ENCODE data around the gene P3H2. TPM values are rescaled to one million over a fixed set of nuclear protein-coding genes. Genes with fewer than 3 reads are reported as not detected.

P3H2 gene
- total and polyA plus RNA-seq, 9 of the 15 experiments (the other 6 are each of a cell fraction or from before 2014, with no cell fraction given), result 0.04 to 0.26 (median 0.22) TPM; not detected in 6

DNA sequence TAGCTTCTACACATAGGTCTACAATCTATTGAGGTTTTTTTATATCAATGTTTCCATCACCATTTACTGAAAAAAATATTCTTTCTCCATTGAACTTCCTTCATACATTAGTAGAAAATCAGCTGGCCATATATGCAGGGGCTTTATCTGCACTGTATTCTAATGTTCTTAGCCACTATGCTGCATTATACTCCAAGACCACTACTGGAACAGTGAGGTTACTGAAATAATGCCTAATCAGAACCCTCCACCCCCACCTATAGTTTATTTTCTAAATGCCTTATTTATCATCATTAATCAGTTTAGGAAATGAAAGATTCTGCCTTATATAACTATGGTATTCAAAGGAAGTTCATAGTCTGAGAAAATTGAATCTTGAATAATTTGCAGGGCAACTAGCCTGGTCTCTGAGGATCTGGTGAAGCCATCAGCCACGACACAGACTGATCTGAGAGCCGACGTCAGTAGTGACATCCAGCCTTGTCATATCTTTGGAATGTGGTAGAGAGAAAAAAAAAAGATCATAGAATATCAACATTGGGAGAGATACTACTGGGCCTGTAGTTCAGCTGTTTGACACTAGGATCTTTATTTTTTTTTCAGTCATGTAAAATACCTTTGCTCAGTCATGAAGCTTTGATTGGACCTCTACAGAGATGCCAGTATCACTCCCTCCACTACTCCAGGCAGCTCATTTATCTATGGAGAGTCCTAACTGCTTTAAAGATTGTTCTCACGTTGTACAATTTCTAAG is 66.6 kb downstream of the P3H2 start:
- Histone ChIP-seq H3K79me2 (ENCODE audit: control insufficient read depth, insufficient read depth, low read length) (no peaks in the 10 kb centered on the region), H3K4me3 (no peak overlapping the region), H4K20me1 (replicated peaks; ENCODE audit: control insufficient read depth, insufficient read depth, low read length) (no peaks in the 10 kb centered on the region), H3K36me3 (ENCODE audit: control insufficient read depth, insufficient read depth, low read length) (no peaks in the 10 kb centered on the region), H3K27ac (ENCODE audit: extremely low read depth, low read depth, low read length) (no peak overlapping the region), H3K9ac (ENCODE audit: insufficient read depth in 1 of 2, low read depth in 2 of 2, low read length in 2 of 2) (no peak overlapping the region), H3K4me1 (replicated peaks in 1 of 2; ENCODE audit: control insufficient read depth in 2 of 2, insufficient read depth in 2 of 2, low read length in 2 of 2) (no peaks in the 10 kb centered on the region), H3K9me3 (replicated peaks; ENCODE audit: control insufficient read depth, insufficient read depth, low read depth, low read length) (no peaks in the 10 kb centered on the region), H3K27me3 (ENCODE audit: control insufficient read depth in 2 of 2, insufficient read depth in 2 of 2, low read length in 2 of 2) (no peaks in the 10 kb centered on the region), H3K9me1 (ENCODE audit: control insufficient read depth, insufficient read depth, low read length) (no peaks in the 10 kb centered on the region), H3K4me2 (ENCODE audit: insufficient read depth, low read length) (no peak overlapping the region), H2AFZ (ENCODE audit: low read depth, low read length) (no peak overlapping the region)
- FAIRE-seq, result no peak
- no TSS peak for BruUV-seq (replicated peaks)
- no peak for DNase-seq (ENCODE audit: extremely low read depth in 1 of 4, low spot score in 3 of 4)
- CTCF ChIA-PET (ENCODE audit: low intra/inter-chr PET ratio), result no interaction called here
- intact Hi-C loops (cut with micrococcal nuclease) (no loop called here), in situ Hi-C loops (cut with MboI) (no loop called here)
- ATAC-seq, result no peak
- POLR2A ChIA-PET, result no interaction called here
- 0% methylated on average over 4 of the region's 4 CpGs for WGBS (ENCODE audit: insufficient coverage, low coverage, missing lambda C conversion rate)
- no peak for TF ChIP-seq KLF1 (tag; IDR thresholded peaks at IDR 0.05)
- TF ChIP-seq CBX2 (IDR thresholded peaks at IDR 0.05; ENCODE audit: insufficient read depth, low read length, poor library complexity, severe bottlenecking), result no peak
- TF ChIP-seq TCF3 (CRISPR knock-in tag; IDR thresholded peaks at IDR 0.05), result no peak
- TF ChIP-seq NFE2 (IDR thresholded peaks at IDR 0.05; ENCODE audit: low read depth), result no peak
- no peak for TF ChIP-seq ZNF175 (CRISPR knock-in tag; IDR thresholded peaks at IDR 0.05; ENCODE audit: low read depth)
- no peak for TF ChIP-seq ZC3H11A (IDR thresholded peaks at IDR 0.05; ENCODE audit: low read depth, low read length)
- TF ChIP-seq, protein P1, sequence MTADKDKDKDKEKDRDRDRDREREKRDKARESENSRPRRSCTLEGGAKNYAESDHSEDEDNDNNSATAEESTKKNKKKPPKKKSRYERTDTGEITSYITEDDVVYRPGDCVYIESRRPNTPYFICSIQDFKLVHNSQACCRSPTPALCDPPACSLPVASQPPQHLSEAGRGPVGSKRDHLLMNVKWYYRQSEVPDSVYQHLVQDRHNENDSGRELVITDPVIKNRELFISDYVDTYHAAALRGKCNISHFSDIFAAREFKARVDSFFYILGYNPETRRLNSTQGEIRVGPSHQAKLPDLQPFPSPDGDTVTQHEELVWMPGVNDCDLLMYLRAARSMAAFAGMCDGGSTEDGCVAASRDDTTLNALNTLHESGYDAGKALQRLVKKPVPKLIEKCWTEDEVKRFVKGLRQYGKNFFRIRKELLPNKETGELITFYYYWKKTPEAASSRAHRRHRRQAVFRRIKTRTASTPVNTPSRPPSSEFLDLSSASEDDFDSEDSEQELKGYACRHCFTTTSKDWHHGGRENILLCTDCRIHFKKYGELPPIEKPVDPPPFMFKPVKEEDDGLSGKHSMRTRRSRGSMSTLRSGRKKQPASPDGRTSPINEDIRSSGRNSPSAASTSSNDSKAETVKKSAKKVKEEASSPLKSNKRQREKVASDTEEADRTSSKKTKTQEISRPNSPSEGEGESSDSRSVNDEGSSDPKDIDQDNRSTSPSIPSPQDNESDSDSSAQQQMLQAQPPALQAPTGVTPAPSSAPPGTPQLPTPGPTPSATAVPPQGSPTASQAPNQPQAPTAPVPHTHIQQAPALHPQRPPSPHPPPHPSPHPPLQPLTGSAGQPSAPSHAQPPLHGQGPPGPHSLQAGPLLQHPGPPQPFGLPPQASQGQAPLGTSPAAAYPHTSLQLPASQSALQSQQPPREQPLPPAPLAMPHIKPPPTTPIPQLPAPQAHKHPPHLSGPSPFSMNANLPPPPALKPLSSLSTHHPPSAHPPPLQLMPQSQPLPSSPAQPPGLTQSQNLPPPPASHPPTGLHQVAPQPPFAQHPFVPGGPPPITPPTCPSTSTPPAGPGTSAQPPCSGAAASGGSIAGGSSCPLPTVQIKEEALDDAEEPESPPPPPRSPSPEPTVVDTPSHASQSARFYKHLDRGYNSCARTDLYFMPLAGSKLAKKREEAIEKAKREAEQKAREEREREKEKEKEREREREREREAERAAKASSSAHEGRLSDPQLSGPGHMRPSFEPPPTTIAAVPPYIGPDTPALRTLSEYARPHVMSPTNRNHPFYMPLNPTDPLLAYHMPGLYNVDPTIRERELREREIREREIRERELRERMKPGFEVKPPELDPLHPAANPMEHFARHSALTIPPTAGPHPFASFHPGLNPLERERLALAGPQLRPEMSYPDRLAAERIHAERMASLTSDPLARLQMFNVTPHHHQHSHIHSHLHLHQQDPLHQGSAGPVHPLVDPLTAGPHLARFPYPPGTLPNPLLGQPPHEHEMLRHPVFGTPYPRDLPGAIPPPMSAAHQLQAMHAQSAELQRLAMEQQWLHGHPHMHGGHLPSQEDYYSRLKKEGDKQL (CRISPR knock-in tag; IDR thresholded peaks at IDR 0.05; ENCODE audit: borderline replicate concordance), result no peak
- TF ChIP-seq RB1 (IDR thresholded peaks at IDR 0.05; ENCODE audit: low read depth), result no peak
- TF ChIP-seq, protein P2, sequence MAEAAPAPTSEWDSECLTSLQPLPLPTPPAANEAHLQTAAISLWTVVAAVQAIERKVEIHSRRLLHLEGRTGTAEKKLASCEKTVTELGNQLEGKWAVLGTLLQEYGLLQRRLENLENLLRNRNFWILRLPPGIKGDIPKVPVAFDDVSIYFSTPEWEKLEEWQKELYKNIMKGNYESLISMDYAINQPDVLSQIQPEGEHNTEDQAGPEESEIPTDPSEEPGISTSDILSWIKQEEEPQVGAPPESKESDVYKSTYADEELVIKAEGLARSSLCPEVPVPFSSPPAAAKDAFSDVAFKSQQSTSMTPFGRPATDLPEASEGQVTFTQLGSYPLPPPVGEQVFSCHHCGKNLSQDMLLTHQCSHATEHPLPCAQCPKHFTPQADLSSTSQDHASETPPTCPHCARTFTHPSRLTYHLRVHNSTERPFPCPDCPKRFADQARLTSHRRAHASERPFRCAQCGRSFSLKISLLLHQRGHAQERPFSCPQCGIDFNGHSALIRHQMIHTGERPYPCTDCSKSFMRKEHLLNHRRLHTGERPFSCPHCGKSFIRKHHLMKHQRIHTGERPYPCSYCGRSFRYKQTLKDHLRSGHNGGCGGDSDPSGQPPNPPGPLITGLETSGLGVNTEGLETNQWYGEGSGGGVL (CRISPR knock-in tag; IDR thresholded peaks at IDR 0.05), result no peak
- TF ChIP-seq FOXK2 (conservative IDR thresholded peaks at IDR 0.05 in 1 of 2, IDR thresholded peaks at IDR 0.05 in 1 of 2; ENCODE audit: low read depth in 2 of 2), result no peak
- TF ChIP-seq CBFB (CRISPR knock-in tag; IDR thresholded peaks at IDR 0.05), result no peak
- no peak for TF ChIP-seq ID3 (CRISPR knock-in tag; IDR thresholded peaks at IDR 0.05)
- no peak for TF ChIP-seq ID3 (tag; IDR thresholded peaks at IDR 0.05)
- no peak for TF ChIP-seq NFIX (CRISPR knock-in tag; IDR thresholded peaks at IDR 0.05; ENCODE audit: low read depth)
- TF ChIP-seq MAX (CRISPR knock-in tag; IDR thresholded peaks at IDR 0.05), result no peak
